ENCODE data around the gene FOLH1.
"Not testable (repeated sequence)": the region's sequence is repeated elsewhere in the genome, so short reads cannot be mapped to it uniquely, and the experiment has no call there.

The FOLH1 gene

DNA sequence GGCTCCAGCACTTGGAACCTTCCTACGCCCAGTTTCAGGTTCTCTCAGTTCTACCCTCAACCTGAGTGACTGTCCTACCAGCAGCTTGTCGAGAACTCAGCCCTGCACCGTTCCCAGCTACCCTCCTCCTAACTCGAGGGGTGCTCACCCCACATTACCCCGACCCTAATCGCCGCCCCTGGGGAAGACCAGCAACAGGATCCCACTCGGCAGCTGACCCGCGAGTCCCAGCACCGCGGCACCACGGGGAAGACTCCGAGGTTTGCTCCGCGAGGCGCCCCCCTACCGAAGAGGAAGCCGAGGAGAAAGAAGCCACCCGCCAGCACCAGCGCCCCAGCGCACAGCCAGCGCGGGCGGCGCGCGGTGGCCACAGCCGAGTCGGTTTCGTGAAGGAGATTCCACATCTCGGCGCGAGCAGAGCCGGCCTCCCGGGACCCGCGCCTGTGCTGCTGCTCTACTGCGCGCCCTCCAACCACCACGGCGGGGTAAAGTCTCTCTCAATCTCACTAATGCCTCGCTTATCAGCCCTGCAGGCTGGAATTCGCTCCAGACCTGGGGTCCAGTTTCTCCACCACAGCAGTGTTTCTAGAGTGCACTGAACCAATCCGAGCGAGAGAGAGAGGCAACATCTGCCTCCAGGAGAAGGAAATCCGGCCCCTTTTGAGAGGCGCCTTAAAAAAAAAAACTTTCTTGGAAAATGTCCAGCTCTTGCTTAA, at the start of gene FOLH1:
Gene FOLH1, minus strand, starts transcription at position 597 of the 716 bp plus-strand sequence. Its CDS starts 193 bp downstream, at position 404.
- no peak for DNase-seq (ENCODE audit: low read depth)
- no peak within 1 kb of the TSS for H3K4me3 ChIP-seq (ENCODE audit: low read depth, low read length)

DNA sequence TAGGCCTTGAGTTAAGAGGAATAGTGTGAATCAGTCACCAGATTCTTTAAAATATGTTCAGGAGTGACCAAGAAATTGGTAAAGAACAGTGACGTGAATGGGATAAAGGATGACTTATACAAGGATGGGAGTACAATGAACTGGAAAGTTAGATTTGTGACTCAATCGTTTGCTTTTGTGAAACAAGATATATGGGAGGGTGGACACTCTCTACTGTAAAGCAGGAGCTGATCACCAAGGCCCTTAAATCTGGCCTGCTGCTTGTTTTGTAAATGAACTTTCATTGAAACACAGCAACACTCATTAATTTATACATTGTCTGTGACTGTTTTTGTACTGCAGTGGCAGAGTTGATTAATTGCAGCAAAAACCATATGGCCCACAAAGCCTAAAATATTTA, 46.7 kb upstream of the FOLH1 start:
- DNase-seq (ENCODE audit: low read depth); H3K4me3 ChIP-seq (ENCODE audit: low read depth, low read length): not testable (repeated sequence)

DNA sequence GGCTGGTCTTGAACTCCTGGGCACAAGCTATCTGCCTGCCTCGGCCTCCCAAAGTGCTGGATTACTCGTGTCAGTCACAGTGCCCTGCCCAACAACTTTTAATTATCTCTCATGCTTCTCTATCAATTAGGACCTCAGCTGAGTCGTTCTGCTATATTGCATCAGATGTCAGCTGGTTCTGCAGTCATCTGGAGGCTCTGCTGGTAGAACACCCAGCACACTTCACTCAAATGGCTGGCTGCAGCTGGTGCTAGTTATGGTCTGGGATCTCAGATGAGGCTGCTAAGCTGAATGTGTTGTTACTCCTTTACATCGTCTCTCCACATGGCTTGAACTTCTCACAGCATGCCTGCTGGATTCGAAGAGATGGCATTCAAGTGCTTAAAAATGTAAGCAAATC, 42.8 kb upstream of the FOLH1 start:
- not testable (repeated sequence) for H3K4me3 ChIP-seq (ENCODE audit: low read depth, low read length); DNase-seq (ENCODE audit: low read depth)

DNA sequence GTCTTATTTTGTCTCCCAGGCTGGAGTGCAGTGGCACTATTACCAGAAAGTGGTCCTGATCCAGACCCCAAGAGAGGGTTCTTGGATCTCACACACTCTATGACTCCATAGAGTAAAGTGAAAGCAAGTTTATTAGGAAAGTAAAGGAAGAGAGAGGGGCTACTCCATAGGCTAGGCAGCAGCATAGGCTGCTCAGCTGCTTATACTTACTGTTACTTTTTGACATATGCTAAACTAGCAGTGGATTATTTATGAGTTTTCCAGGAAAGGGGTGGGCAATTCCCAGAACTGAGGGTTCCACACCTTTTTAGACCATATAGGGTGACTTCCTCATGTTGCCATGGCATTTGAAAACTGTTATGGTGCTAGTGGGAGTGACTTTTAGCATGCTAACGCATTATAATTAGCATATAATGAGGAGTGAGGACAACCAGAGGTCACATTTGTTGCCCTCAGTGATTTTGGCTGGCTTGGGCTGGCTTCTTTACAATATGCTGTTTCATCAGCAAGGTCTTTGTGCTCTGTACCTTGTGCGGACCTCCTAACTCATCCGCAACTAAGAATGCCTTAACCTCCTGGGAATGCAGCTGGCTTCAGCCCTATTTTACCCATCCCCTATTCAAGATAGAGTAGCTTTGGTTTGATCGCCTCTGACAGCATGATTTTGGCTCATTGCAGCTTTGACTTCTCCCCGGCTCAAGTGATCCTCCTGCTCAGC, 42.2 kb upstream of the FOLH1 start:
- not testable (repeated sequence) for DNase-seq (ENCODE audit: low read depth); H3K4me3 ChIP-seq (ENCODE audit: low read depth, low read length)

DNA sequence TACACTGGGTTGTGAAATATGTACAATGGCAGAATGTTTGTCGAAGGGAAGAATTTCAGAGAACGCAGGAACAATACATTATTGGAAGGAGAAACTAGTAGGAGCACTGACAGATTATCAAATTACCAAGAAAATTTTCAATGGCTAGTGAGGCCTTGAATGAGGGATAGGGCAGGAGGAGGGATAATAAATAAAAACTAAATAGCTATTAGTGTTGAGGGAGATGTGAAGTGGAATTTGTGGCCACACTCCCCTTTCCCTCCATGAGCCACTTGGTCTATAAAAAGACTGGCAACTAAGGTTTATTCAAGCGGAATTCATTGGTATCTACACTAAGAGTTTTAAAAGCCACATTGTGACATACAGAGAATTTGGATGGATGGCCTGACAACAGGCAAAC, 41.0 kb upstream of the FOLH1 start:
- not testable (repeated sequence) for DNase-seq (ENCODE audit: low read depth); H3K4me3 ChIP-seq (ENCODE audit: low read depth, low read length)

DNA sequence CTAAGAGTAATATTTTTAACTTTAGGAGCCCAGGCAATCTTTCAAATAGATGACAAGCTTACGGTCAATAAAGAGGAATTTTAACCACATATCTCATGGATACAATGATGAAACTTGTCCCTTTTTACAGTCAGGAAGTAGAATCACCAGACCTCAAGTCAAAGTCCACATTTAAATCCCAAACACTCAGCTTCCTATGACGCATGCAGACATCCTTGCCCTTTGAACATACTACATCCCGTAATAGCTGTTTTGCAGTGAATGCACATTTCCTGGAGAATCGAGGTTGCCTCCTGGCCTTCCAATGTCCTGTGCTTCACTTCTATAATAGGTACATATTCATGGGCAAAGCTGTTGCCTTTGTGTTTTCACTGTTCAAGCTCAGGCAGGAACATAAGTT, 25.3 kb upstream of the FOLH1 start:
- DNase-seq (ENCODE audit: low read depth); H3K4me3 ChIP-seq (ENCODE audit: low read depth, low read length): not testable (repeated sequence)

DNA sequence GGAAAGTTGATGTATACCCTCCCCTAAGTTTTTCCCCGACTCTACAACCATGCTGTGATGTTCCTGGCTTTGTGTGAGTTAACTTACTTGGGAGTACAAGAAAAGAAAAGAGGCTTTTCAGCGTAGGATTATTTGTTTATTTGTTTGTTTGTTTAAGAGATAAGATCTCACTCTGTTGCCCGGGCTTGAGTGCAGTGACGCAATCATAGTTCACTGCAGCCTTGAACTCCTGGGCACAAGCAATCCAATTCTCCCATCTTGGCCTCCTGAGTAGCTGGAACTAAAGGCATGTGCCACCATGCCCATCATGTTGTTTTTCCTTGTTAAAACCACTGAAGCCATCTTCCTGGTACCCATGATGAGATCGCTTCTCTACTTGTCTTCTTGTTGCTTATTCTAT, 24.6 kb upstream of the FOLH1 start:
- H3K4me3 ChIP-seq (ENCODE audit: low read depth, low read length); DNase-seq (ENCODE audit: low read depth): not testable (repeated sequence)

DNA sequence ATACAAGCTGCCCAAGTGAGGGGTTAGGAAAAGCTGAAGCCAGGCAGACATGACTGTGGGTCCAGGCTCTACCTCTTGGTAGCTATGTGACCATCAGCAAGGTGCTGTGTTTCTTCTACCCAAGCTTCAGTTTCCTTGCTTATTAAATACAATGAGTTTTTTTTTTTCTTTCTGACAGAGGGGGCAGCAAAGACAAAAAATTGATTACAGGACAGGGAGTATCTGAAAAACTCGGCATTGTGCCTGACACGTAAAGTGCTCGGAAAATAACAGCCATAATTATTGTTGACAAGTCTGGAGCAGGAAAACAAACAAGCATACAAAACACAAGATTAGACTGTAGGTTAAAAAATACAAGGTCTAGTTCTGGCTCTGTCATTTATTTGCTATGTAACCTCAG, 23.3 kb upstream of the FOLH1 start:
- H3K4me3 ChIP-seq (ENCODE audit: low read depth, low read length); DNase-seq (ENCODE audit: low read depth): not testable (repeated sequence)

DNA sequence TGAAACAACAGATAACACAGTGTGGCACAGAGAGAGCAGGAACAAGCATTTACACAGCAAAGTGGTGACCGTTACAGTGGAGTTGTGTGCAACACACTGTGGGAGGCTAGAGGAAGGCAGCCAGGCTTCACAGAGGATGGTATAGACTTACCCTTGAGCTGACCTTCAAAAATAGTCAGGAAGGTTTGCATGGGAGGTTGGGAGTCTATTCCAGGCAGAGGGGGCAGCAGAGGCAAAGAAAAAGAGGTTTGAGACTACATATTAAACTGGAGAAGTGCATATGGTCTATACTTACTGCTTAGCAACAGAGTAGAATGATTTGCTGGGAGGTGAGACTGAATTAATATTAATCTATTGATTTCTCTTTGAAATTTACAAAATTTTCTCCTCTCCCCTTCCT, 22.1 kb upstream of the FOLH1 start:
- not testable (repeated sequence) for DNase-seq (ENCODE audit: low read depth); H3K4me3 ChIP-seq (ENCODE audit: low read depth, low read length)

DNA sequence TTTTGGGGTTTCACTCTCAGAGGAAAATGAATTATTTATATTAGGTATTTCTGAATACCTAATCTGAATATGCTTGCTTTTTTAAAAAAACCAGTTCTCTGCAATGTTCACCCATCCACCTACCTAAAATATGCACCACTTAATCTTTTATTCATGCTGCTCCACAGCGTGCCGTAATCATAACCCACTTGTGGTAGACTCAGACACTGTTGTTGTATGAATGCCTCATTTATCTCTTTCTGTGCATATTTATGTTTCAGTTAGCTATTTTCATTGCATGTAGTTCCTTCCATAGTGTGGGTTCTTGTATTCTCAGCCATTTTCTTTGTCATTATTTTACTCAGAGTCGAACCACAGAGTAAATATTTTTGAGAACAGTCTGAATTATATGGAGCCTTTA, 21.6 kb upstream of the FOLH1 start:
- not testable (repeated sequence) for DNase-seq (ENCODE audit: low read depth); H3K4me3 ChIP-seq (ENCODE audit: low read depth, low read length)

DNA sequence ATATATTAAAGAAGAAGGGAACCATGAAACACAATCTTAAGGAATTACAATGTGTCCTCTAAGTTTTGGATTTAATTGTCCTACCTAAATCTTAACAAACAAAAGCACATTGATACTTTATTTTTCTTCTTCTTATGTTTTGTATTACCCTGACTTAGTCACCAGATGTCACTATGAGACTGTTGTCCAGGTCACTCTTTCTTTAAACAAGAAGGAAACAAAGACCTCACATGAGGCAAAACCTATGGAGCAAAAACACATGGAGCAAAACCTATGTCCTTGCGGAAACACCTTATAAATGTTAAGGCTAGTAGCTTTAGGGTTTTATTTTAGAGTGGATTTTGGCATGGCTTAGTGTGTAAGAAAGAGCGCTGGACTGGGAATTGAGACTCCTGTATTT, 20.7 kb upstream of the FOLH1 start:
- not testable (repeated sequence) for H3K4me3 ChIP-seq (ENCODE audit: low read depth, low read length); DNase-seq (ENCODE audit: low read depth)

DNA sequence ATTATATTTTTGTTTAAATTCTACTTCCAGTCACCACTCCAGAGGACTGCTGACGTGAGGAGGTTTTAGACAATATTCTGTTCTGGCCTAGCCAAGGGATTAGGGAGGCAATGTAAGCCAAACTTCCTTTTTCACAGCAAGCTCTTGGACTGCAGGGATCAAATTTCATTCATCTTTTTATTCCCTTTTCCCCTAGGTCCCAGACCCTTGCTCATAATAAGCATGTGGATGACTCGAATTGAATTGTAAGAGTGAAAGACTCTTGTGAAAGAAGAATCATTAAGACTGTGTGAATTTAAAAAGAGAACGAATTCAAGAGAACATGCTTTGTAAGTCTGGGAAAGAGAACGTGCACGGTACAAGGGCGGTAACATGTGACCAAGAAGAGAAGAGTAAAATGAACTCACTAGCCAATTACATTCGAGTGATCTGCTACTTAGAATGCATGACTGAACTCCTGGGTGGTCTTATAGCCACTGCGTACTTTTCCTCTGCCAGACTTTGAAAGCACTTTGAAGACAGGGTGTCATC, 16.9 kb upstream of the FOLH1 start:
- H3K4me3 ChIP-seq (ENCODE audit: low read depth, low read length); DNase-seq (ENCODE audit: low read depth): not testable (repeated sequence)

DNA sequence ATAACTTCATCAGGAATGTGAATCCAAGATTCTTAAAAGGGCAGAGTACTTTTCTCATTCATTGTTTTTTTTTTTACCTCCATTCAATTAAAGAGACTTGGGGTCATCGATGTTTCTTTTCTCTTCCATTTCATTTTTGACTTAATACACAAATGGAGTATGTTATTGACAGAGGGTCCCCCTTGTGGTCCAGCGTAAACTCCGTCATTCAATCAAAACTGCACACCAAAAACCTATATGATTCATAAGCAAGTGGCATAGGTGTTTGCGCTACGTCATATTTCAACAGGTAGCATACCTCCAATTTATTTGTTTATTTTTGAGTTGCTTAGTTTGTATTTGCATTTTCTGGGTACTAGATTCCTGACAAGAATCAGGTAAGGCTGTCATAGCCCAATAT, 12.7 kb upstream of the FOLH1 start:
- no peak overlapping the region for H3K4me3 ChIP-seq (ENCODE audit: low read depth, low read length)
- no peak for DNase-seq (ENCODE audit: low read depth)

DNA sequence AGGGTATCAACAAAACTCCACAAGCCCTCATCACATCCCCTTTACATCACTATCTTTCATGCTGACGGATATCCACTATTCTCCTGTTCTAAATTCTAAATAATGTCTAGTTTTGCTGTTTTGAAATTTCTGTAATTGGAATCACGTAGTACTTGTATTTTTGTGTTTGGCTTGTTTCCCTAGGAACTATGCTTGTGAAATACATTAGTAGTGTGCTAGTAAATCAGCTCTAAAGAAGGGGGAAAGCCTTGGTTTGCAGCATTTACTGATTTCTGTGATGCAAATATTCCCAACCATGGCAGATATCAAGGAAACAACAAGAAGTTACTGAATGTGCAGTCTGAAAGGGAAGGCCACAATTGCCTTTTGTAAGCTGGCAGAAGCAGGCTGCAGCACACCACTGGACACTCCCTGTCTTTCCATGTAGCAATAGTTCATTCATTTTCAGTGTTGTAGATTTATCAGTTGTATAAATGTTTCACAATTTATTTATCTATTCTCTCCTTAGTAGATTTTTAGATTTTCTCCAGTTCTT, 4.7 kb upstream of the FOLH1 start:
- no peak overlapping the region for H3K4me3 ChIP-seq (ENCODE audit: low read depth, low read length)
- no peak for DNase-seq (ENCODE audit: low read depth)

DNA sequence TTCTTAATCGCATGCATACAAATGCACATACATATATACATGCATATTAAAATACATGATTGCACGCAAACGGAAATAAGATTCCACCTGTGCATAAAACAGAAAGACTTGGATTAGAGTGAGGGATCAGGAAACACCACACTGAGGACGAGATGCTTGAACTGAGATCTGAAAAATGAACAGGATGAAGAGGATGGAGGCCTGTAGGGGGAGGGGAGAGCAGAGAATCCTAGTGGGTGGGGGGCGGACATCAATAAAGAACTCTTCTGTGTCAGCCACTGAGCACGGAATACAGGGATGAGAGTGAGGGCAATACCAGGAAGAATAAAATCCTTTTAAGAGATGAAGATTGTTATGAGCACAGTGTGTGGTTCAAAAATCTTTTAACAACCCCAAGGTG, 1.4 kb downstream of the FOLH1 start:
- H3K4me3 ChIP-seq (ENCODE audit: low read depth, low read length); DNase-seq (ENCODE audit: low read depth): not testable (repeated sequence)

DNA sequence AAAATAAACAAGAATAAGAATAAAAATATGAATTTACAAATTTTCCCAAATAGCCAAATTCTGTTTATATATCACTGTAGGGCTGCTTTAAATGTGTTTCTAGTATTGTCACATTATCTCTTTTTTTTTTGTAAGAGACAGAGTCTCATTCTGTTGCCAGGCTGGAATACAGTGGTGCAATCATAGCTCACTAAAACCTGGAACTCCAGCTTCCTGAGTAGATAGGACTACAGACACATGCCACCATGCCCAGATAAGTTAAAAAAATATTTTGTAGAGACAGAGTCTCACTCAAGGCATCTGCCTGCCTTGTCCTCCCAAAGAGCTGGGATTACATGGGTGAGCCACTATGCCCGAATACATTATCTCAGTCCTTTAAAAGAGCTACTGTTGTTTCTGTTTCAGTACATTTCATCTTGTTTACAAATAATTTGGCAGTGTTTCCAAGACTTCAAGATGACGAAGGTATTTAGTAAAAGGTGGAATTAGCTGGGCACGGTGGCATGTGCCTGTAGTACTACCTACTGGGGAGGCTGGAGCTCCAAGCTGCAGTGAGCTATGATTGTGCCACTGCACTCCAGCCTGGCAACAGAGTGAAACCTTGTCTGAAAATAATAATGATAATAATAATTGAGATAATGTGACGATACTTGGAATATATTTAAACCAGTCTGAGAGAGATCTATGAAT, 6.0 kb downstream of the FOLH1 start:
- H3K4me3 ChIP-seq (ENCODE audit: low read depth, low read length) = no peak overlapping the region
- DNase-seq (ENCODE audit: low read depth) = no peak

DNA sequence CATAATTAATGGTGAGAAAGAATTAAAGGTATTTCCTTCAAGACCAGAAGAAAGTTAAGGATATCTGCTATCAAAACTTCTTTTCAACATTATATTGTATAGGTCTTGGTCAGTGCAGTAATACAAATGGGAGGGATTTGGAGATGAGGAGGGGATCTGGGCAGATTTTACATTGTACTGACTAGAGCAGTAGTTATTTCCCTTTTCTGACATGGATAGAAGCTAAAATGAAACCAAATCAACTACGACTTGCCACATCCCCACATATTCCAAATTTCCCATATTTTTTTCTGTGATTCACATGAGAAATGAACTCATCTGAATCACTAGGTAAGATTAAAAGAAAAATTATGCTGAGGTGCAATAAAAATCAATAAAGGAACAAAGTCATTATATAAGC, 11.6 kb downstream of the FOLH1 start:
- H3K4me3 ChIP-seq (ENCODE audit: low read depth, low read length) = not testable (repeated sequence)

DNA sequence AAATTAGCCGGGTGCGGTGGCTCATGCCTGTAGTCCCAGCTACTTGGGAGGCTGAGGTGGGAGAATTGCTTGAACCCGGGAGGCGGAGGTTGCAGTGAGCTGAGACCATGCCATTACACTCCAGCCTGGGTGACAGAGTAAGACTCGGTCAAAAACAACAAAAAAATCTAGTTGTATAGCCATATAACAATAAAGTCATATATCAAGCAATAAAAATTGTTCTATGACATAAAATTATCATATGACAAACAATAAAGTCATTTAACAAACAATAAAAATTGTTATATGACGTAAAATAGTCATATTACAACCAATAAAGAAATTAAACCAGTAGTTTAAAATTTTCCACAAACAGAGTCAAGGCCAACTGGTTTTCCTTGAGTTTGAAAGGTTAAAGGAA, 12.4 kb downstream of the FOLH1 start:
- DNase-seq (ENCODE audit: low read depth); H3K4me3 ChIP-seq (ENCODE audit: low read depth, low read length): not testable (repeated sequence)

More for the DNA sequence above, 11.6 kb downstream of the FOLH1 start:
- not testable (repeated sequence) for DNase-seq (ENCODE audit: low read depth)

DNA sequence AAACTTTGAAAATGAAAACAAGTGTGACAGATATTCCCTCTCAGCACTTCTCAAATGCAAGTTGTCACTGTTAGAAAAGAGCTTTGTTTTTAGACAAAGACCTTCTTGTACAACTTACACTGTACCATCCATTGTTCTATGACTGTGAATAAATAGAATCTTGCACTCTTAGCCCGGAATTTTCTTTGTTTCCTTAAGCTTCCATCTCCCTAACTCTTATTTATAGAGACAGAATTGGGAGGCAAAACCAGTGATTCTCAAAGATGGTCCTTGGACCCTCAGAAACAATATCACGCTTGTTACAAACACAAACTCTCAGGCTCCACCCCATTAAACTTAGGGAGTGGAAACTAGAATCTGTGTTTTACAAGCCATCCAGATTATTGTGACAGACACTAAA, 18.1 kb downstream of the FOLH1 start:
- DNase-seq (ENCODE audit: low read depth); H3K4me3 ChIP-seq (ENCODE audit: low read depth, low read length): not testable (repeated sequence)

DNA sequence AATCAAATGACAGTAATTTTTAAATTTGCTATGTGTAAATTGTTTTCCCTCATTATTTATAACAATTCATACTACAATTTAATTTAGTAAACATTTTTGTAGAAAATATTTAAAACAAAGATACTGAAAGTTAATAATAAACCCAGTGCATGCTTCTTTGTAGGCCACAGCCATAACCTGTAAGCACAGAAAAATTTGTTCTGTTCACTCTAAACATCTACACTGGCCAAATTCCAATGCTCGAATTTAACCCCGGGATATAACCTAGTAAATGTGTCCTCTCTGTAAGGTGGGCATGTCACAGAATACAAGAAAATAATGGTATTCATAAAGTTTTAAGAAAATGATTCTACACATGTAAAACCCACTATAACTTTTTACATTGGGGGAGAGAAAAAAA, 22.2 kb downstream of the FOLH1 start:
- DNase-seq (ENCODE audit: low read depth) = not testable (repeated sequence)

More for the DNA sequence above, 22.2 kb downstream of the FOLH1 start:
- not testable (repeated sequence) for H3K4me3 ChIP-seq (ENCODE audit: low read depth, low read length)

All from skeletal muscle cell (primary cell).